ENCODE results near the gene NANOS2. TPM values are rescaled to one million over a fixed set of nuclear protein-coding genes. Genes with fewer than 3 reads are reported as not detected.

The NANOS2 gene
- total RNA-seq, 2 experiments from 2014 or later = not detected

DNA sequence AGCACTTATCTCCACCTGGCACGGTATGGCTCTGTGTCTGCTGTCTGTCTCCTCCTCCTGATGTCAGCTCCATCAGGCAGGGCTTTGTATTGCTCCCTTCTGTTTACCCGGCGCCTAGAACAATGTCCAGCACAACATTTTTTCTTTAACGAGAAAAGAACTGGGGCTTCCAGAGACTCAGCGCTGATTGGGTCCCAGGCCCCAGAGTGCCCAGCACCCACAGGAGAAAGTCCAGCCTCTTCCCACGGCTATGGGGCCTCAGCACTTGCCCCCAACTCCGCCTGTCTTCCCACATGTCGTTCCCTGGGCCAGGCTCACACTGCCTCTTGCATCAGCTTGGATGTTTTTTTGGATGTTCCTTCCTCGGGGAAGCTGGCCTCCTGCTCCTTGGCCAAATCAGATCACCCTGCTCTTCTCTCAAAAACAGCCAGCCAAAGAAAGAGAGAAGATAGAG is 19.0 kb downstream of the NANOS2 start:
- peaks cover 5% of the 10 kb centered on the region; the same call in 1 of the 2 replicates for H3K79me2 ChIP-seq (ENCODE audit: insufficient read depth, low read depth, low read length)
- peaks cover 52% of the 10 kb centered on the region for H3K36me3 ChIP-seq (ENCODE audit: insufficient read depth, low read length)
- TF ChIP-seq, protein P1, sequence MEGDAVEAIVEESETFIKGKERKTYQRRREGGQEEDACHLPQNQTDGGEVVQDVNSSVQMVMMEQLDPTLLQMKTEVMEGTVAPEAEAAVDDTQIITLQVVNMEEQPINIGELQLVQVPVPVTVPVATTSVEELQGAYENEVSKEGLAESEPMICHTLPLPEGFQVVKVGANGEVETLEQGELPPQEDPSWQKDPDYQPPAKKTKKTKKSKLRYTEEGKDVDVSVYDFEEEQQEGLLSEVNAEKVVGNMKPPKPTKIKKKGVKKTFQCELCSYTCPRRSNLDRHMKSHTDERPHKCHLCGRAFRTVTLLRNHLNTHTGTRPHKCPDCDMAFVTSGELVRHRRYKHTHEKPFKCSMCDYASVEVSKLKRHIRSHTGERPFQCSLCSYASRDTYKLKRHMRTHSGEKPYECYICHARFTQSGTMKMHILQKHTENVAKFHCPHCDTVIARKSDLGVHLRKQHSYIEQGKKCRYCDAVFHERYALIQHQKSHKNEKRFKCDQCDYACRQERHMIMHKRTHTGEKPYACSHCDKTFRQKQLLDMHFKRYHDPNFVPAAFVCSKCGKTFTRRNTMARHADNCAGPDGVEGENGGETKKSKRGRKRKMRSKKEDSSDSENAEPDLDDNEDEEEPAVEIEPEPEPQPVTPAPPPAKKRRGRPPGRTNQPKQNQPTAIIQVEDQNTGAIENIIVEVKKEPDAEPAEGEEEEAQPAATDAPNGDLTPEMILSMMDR (conservative IDR thresholded peaks at IDR 0.05; ENCODE audit: low read length) = no peak
- no peak for TF ChIP-seq EZH2phosphoT487 (IDR thresholded peaks at IDR 0.05; ENCODE audit: borderline replicate concordance, low read depth, low read length)
- ChIA-PET POLR2A (no interaction called here), CTCF (ENCODE audit: unreplicated experiment) (no interaction called here)
- BruUV-seq (replicated peaks) = no TSS peak
- H3K4me2 ChIP-seq (ENCODE audit: low read length) = no peak overlapping the region
- peak overlapping the region; percentile 52 for H3K27ac ChIP-seq (ENCODE audit: low read depth, low read length, poor library complexity, severe bottlenecking)
- no peak for DNase-seq (ENCODE audit: low spot score)
- H3K4me3 ChIP-seq (ENCODE audit: low read depth, low read length, poor library complexity, severe bottlenecking) = no peak overlapping the region
- H2AFZ ChIP-seq (ENCODE audit: low read length) = no peak overlapping the region
- H3K9me2 ChIP-seq (ENCODE audit: insufficient read depth, low read length) = no peaks in the 10 kb centered on the region
- H3K4me1 ChIP-seq (ENCODE audit: insufficient read depth, low read length, poor library complexity, severe bottlenecking) = peaks cover 31% of the 10 kb centered on the region
- H3K9me3 ChIP-seq (ENCODE audit: low read length) = no peaks in the 10 kb centered on the region
- intact Hi-C loops (cut with micrococcal nuclease; ENCODE audit: unreplicated experiment) = no loop called here
- H4K20me1 ChIP-seq (ENCODE audit: insufficient read depth, low read length) = no peaks in the 10 kb centered on the region

DNA sequence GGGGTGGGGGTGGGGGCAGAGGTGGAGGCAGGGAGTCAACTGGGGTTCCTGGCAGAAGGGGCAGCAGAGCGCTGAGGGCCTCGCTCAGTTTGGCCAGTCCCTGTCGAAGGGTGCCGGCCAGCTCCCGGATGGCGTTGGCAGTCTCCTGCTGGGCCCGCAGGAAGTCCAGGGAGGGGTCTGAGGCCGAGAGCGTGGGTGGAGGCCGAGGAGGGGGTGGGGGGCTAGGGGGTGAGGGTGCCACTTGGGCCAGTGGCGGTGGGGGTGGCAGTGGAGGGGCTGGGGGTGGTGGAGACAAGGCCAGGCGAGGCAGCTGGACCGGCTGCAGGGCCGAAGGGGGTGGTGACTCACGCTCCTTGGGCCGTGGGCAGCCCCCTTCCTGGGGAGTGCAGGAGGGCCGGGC is 23.7 kb downstream of the NANOS2 start:
- ChIA-PET CTCF (ENCODE audit: unreplicated experiment) (no interaction called here), POLR2A (no interaction called here)
- Histone ChIP-seq H3K36me3 (ENCODE audit: insufficient read depth, low read length) (peaks cover 23% of the 10 kb centered on the region), H3K4me1 (ENCODE audit: insufficient read depth, low read length, poor library complexity, severe bottlenecking) (peaks cover 34% of the 10 kb centered on the region), H3K9me3 (ENCODE audit: low read length) (no peaks in the 10 kb centered on the region), H2AFZ (ENCODE audit: low read length) (no peak overlapping the region), H3K4me2 (ENCODE audit: low read length) (no peak overlapping the region), H3K4me3 (ENCODE audit: low read depth, low read length, poor library complexity, severe bottlenecking) (no peak overlapping the region), H4K20me1 (ENCODE audit: insufficient read depth, low read length) (no peaks in the 10 kb centered on the region), H3K27ac (ENCODE audit: low read depth, low read length, poor library complexity, severe bottlenecking) (no peak overlapping the region), H3K79me2 (ENCODE audit: insufficient read depth, low read depth, low read length) (no peaks in the 10 kb centered on the region), H3K9me2 (ENCODE audit: insufficient read depth, low read length) (no peaks in the 10 kb centered on the region)
- no TSS peak for BruUV-seq (replicated peaks)
- no peak for DNase-seq (ENCODE audit: low spot score)
- TF ChIP-seq, protein P1 (conservative IDR thresholded peaks at IDR 0.05; ENCODE audit: low read length) = no peak
- no peak for TF ChIP-seq EZH2phosphoT487 (IDR thresholded peaks at IDR 0.05; ENCODE audit: borderline replicate concordance, low read depth, low read length)
- intact Hi-C loops (cut with micrococcal nuclease; ENCODE audit: unreplicated experiment) = no loop called here

DNA sequence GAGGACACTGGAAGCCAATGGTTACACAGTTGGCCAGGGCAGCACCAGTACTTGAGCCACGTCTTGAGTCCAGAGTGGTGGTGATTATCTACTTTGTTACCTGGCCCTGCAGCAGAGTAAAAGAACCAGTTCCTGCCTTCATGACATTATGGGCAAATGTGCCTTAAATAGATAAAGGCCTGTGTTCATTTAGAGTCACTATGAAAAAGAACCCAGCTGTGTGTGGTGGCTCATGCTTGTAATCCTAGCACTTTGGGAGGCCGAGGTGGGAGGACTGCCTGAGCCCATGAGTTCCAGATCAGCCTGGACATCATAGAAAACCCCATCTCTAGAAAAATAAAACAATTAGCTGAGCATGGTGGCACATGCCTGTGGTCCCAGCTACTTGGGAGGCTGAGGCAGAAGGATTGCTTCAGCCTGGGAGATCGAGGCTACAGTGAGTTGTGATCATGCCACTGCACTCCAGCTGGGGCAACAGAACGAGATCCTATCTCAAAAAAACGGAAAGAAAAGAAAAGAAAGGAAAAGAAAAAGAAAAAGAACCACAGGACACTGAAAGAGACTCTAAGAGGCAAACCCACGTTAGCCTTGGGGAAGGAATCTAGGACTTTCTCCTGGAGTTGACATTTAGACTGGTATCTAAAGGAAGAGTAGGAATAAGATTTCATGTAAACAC is 25.2 kb downstream of the NANOS2 start:
- H3K79me2 ChIP-seq (ENCODE audit: insufficient read depth, low read depth, low read length) = peaks cover 13% of the 10 kb centered on the region; the same call in 1 of the 2 replicates
- no peak for DNase-seq (ENCODE audit: low spot score)
- no peaks in the 10 kb centered on the region for H4K20me1 ChIP-seq (ENCODE audit: insufficient read depth, low read length)
- no TSS peak for BruUV-seq (replicated peaks)
- no peak for TF ChIP-seq EZH2phosphoT487 (IDR thresholded peaks at IDR 0.05; ENCODE audit: borderline replicate concordance, low read depth, low read length)
- TF ChIP-seq, protein P1 (conservative IDR thresholded peaks at IDR 0.05; ENCODE audit: low read length) = no peak
- CTCF ChIA-PET (ENCODE audit: unreplicated experiment) = no interaction called here
- H3K9me3 ChIP-seq (ENCODE audit: low read length) = no peaks in the 10 kb centered on the region
- H3K4me1 ChIP-seq (ENCODE audit: insufficient read depth, low read length, poor library complexity, severe bottlenecking) = peaks cover 30% of the 10 kb centered on the region
- no peak overlapping the region for H3K4me3 ChIP-seq (ENCODE audit: low read depth, low read length, poor library complexity, severe bottlenecking)
- POLR2A ChIA-PET = no interaction called here
- intact Hi-C loops (cut with micrococcal nuclease; ENCODE audit: unreplicated experiment) = loop anchor here (10.0 kb wide), 1 partner anchor 185 kb away; no protein-coding TSS in a partner anchor
- H3K9me2 ChIP-seq (ENCODE audit: insufficient read depth, low read length) = no peaks in the 10 kb centered on the region
- H3K36me3 ChIP-seq (ENCODE audit: insufficient read depth, low read length) = peaks cover 14% of the 10 kb centered on the region
- no peak overlapping the region for H3K4me2 ChIP-seq (ENCODE audit: low read length)
- no peak overlapping the region for H2AFZ ChIP-seq (ENCODE audit: low read length)
- H3K27ac ChIP-seq (ENCODE audit: low read depth, low read length, poor library complexity, severe bottlenecking) = no peak overlapping the region

Measured in OCI-LY7 (cell line).